ENCODE measurements around the gene ITGBL1.

Gene ITGBL1

DNA sequence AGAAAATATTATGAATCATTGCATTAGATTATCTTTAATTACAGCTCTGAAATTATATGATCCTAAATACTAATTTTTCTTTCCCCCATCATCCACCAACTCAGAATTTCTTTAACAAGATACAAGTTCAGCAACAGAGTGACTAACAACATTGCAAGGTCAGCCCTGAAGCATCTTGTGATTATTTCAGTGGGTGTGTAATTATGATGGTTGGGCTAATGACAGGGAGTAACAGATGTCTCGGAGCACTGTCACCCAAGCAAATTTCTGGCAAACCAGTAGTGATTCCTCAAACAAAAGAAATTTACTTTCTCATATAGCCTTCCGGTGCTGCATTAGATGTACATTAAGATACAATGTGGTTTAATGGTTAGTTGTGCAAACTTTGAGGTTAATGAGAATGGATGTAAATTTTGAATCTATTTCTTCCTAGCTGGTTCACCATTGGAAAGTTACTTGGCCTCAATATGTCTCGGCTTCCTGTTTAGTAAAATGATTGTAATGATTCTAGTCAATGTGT, 238.9 kb downstream of the ITGBL1 start:
- DNase-seq (ENCODE audit: low read depth in 3 of 3, low spot score in 1 of 3): no peak

DNA sequence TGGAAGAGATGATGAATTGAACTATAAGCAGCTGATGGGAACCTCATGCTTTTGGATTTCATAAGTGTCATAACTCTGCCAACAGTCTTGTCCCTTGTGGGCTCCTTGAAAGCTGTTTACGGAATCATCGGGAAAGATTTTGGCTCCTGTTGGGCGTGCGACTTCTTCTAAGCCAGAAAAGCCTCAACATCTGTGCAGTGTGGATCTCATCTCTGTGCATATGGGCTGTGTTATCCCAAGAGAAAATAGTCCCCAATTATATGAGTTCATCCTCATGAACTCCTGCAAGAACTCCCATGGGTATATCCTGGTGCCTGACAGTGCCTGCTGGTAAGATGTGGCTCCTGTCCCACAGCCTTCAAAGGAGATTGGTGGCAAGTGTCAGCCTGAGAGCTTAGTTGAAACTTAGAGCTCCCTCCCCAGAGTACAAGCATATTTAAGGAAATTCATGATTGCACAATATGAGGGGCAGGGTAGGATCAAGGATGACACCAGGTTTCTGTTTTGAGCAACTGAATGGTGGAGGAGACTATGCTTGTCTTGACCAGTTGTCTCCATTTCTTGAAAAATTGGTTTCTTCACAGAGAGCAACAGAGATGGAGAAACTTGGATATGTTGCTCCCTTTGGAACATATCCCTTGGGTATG, 243.5 kb downstream of the ITGBL1 start:
- DNase-seq (ENCODE audit: low read depth in 3 of 3, low spot score in 1 of 3): no peak

DNA sequence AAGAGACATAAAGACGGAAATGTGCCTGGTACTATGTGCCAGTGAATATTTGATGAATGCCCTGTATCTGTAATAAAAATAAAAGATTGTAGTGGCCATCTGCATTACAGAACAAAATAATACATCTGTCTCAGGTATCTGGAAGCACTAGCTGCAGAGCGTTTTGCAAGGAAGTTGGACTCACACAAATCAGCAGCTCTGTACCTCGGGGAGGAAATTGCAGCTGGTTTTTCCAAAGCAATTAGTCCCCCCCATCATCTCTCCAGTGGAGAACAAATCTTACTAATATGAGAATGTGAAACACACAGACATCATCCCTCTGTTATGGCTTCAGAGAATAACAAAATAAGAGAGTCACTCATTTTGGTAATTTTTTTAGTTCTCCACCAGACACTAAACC, 245.3 kb downstream of the ITGBL1 start:
- DNase-seq (ENCODE audit: low read depth in 3 of 3, low spot score in 1 of 3): no peak

DNA sequence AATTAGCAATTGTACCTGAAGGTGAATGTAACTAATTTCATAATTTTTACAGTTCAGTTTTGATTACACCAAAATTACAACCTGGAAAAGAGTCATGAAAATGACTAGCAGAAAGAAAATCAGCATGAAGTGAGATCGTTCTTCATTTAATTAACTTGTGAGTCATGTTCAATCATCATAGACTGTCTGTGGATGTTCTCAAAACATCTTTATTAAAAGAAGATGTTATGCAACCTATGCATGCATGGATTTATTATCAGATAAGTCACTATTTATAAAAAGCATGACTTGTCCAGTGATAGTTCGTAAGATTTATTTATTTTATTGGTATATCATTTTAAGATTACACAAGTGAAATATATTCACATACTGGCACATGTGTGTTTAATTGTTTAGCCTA, 245.9 kb downstream of the ITGBL1 start:
- no peak for DNase-seq (ENCODE audit: low read depth in 3 of 3, low spot score in 1 of 3)

DNA sequence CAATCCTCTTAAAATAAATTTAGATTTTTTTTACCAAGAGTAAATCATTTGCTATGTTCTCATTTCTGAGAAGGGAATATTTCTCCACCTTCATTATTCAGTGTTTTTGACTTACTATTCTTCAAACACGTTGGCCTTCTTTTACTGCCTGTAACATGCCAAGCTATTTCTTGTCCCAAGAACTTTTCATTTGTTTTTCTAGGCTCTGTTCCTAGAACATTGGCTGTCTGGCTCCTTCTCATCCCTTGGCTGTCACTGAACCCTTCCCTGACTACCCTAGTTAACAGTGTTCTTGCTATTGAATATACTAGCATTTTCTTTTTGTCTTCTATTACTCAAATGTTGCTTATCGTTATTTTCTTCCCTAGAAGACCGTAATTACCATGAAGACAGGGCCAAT, 248.1 kb downstream of the ITGBL1 start:
- no peak for DNase-seq (ENCODE audit: low read depth in 3 of 3, low spot score in 1 of 3)

DNA sequence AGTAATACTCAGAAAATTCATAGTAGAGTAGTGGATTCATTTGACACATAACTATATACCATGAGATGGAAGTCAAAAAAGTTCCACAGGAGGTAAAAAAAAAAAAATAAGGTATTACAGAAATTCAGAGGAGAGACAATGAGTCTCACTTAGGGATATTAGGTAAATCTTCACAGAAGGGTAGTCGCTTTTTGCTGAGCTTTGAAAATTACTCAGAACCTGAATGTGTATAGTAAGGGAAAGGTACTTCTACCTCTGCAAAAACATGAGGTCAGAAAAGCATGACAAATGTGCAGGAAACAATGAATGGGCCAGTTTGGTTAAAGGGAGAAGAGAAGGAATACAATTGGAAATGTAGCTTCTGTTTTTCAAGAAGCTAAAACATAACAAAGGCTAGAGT, 250.6 kb downstream of the ITGBL1 start:
- DNase-seq (ENCODE audit: low read depth in 3 of 3, low spot score in 1 of 3): no peak

DNA sequence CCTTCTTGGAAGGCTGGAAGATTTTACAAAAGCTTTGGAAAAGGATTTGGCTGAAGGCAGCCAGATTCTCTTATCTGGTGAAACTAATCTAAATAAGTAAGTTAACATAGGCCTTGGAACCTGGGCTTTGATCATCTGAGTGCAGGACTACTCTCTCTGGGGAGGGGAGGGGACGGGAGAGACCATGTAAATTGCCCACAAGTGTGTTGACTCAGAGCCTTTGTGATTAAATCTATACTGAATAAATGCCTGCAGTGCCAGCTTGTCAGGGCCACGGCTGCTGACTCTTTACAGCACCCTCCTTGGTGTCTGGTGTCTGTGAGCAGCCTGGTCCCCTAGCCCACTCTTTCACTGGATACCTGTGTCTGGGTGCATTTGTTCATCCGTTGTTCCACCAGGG, 251.4 kb downstream of the ITGBL1 start:
- DNase-seq (ENCODE audit: low read depth in 3 of 3, low spot score in 1 of 3): no peak

DNA sequence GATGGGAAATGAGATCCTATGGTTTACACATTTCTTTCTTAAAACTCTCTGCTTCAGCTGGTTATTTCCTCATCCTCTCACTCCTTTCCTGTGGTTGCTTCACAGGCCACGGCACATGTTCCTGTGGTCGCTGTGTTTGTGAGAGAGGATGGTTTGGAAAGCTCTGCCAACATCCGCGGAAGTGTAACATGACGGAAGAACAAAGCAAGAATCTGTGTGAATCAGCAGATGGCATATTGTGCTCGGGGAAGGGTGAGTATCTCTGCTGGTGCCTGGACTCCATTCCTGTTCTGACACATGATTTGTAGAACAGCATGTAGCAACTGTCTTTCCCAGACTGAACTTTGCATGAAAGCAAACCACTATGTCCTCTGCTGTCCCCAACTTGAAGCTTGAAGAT, 254.2 kb downstream of the ITGBL1 start:
- no peak for DNase-seq (ENCODE audit: low read depth in 3 of 3, low spot score in 1 of 3)

DNA sequence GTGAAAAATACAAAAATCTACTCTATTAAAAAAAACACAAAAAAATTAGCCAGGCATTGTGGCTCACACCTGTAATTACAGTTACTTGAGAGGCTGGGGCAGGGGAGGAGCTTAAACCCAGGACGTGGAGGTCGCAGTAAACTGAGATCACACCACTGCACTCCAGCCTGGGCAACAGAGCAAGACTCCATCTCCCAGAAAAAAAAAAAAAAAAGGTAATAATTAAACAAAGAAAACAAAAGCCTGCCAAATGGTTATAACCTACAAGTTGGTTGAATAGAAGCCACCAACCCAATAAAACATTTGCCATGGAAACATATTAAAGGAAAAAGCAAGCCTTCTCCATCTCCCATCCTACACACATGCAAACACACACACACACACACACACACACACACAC, 255.2 kb downstream of the ITGBL1 start:
- DNase-seq (ENCODE audit: low read depth in 3 of 3, low spot score in 1 of 3): no peak

DNA sequence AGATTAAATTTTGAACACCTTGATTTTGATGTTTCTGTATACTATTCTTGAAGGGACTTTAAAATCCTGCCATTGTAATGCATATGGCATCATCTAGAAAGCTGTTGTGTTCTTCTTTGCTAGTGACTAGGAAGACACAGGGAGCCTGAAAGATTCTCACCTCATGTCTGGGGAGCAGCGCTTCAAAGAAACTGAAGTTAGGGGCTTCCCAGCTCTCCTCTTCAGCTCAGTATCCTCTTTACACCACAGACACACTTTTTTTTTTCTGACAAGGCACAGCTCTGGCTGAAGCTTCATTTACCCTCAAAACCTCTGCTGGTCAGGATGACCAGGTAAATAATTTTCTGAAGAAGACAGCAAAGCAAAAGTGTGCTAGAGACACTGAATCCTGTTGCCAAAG, 255.6 kb downstream of the ITGBL1 start:
- DNase-seq (ENCODE audit: low read depth in 3 of 3, low spot score in 1 of 3): no peak

DNA sequence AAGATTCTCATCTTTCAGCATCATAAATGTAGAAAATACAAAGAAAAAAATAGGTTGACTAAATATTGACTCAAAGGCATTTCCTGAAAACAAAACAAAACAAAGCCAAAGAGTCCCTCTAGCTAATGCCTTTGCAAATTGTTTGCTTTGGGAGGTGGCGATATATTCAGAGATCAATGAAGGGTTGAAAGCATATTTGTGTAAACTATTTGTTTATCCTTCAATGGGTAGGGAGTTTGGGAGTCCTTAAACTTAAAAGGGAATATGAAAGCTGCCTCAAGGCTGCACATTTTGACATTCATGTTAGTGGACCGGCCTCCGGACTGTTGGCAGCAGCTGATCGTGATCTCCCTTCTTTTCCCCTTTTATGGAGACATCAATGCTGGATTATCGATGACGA, 257.5 kb downstream of the ITGBL1 start:
- no peak for DNase-seq (ENCODE audit: low read depth in 3 of 3, low spot score in 1 of 3)

DNA sequence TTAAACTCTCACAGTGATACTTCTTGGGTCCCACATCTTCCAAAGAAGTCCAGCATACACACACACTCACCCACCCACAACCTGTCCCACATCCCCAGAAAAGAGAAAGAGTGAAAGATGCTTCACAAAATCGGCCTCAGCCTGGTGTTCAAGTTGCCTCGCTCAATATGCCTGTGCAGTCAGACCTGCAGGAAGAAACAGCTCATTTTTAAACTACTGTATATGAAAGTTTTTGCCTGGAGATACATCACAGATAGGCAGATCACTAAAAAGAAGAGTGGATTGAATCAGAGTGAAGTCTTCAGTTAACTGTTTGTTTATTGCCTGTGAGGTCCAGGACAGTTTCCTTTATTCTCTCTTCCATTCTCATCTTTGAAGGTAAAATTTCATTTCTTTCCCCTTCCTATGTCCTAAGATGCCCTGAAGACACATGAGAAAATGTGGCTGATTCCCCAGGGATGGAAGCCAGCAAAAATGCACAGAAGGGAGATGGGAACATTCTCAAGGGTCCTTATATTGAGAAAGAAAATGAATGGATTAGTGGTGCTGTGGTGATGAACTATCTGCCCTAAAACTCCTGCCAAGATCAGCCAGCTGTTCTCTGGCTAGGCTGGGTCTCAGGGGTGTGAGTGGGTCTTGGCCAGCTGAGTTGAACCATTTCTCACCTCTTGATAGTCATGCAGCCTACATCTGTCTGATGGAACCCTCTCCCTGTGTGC, 259.0 kb downstream of the ITGBL1 start:
- no peak for DNase-seq (ENCODE audit: low read depth in 3 of 3, low spot score in 1 of 3)

DNA sequence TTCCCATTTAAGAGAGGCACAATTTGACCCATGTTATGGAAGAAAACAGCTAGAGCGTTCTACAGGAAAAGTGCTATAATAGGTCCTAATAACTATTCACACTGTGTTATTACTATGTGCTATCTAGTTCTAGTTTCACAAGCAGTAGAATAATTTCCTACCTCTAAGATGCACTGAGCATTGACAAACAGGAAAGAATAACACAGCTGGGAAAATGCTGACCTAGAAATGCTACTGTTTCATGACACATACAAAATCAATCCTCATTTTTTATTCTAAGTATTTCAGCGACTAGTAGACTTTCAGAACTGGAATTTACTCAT, 259.5 kb downstream of the ITGBL1 start:
- DNase-seq (ENCODE audit: low read depth in 3 of 3, low spot score in 1 of 3): no peak

DNA sequence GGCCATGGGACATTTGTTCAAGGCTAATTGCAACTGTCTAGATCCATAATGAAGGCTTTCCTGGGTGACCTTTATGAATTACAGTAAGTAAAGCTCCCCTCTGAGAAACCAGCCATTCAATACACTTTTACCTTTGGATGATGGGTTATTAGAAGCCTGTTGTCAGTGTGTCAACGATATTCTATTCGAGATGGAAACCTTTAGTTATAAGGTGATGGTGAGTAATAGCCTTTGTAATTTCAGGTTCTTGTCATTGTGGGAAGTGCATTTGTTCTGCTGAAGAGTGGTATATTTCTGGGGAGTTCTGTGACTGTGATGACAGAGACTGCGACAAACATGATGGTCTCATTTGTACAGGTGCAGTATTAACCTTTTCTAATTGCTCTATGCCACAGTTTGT, 261.7 kb downstream of the ITGBL1 start:
- no peak for DNase-seq (ENCODE audit: low read depth in 3 of 3, low spot score in 1 of 3)

DNA sequence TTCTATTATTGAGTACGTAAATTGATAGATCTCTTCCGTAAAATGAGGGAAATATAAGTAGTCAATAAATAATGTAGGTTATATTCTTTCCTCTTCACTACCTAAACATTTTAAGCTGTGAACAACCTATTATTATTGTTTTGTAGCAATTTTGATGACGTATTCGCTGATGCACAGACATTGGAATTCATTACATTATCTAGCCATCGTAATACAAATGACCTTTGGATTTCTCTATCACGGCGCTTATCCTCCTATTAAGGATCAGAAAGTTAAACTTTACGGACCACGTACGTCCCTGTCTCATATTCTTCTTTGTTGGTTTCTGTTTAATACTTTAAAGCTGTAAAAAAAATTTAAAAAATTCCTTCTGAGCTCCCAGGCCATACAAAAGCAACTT, 264.9 kb downstream of the ITGBL1 start:
- DNase-seq (ENCODE audit: low read depth in 3 of 3, low spot score in 1 of 3): no peak

DNA sequence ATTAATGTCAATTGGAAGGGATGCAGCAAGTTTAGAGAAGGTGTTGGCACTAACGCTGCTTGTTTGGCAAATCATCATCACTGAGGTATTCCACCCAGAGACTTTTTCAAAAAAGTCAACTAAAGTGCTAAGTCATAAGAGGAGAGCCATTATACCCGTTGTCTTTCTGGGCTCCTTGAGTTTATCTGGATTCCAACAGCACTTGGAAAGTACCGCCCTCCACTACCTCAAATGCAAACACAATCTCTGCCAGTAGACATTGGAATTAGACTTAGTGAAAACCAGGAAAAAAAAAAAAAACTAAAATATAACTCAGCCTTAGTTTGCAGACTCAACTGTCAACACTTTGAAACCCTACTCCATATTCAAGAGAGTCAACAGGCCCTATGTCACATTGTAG, 266.0 kb downstream of the ITGBL1 start:
- no peak for DNase-seq (ENCODE audit: low read depth in 3 of 3, low spot score in 1 of 3)

DNA sequence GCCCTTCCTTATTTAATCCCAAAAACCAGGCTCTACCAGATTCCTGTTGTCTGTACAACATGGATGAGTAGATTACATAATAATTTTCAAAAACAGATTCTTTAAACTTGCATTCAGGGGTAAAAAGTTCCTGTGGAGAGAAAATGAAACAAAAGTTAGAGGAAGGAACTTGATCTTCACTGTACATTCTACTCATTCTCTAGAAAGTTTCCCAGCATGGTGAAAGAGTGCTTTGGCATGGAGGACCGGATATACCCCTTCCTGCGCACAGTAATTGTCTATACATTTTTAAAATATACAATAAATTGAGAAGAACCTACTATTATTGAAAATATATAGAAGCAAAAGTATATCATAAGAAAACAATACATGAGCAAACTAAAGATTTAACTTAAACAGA, 274.2 kb downstream of the ITGBL1 start:
- no peak for DNase-seq (ENCODE audit: low read depth in 3 of 3, low spot score in 1 of 3)

DNA sequence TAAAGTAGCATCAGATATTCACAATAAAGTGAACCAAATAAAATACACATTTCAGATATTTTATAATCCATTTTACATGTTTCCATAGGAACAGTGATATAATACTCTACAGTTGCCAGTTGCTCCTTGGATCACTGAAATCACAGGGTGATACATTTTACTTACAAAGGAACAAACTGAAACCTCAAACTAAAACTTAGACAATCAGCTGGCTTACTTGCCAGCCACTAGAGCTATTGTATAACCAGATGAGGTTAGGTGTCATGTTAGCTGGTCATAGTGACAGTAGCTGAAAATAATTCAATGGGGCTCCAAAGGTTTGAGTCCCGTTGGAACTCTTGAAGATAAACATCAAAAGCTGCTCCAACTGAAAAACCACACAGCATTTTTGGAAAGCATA, 274.6 kb downstream of the ITGBL1 start:
- no peak for DNase-seq (ENCODE audit: low read depth in 3 of 3, low spot score in 1 of 3)

DNA sequence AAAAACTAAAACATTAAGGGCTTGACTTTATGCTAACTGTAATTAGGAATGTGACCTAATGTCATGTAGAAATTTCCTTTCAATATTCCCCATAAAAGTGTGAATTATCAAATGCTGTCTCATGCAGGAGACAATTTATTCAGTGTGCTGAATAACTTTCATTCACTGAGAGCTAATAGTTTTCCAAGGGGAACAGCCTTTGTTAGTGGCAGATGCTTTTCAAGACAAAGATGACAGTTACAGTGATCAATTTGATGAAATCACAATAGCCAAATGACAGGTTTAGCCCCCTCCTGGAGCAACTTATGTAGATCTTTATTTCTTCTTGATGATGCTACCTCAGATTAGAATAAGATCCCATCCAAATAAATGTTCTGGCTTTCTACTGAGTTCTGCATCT, 275.5 kb downstream of the ITGBL1 start:
- DNase-seq (ENCODE audit: low read depth in 3 of 3, low spot score in 1 of 3): no peak

DNA sequence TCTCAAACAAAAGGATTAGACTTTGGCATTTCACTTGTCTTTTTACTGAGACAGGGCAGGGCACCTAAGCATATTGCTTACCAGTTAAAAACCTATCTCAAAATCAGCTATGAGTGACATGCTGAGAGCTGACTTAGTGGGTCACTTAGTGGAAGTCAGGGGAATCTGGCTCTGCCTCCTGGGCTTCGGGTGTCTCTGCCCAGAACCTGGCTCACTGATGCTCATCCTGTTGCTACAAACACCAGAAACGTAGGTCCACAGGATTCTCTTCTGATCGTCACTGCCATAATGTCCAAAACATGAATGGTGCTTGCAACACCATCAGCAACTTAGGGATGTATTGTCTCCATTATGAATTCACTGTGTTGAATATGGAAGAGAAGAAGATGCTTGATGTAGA, 276.1 kb downstream of the ITGBL1 start:
- no peak for DNase-seq (ENCODE audit: low read depth in 3 of 3, low spot score in 1 of 3)

DNA sequence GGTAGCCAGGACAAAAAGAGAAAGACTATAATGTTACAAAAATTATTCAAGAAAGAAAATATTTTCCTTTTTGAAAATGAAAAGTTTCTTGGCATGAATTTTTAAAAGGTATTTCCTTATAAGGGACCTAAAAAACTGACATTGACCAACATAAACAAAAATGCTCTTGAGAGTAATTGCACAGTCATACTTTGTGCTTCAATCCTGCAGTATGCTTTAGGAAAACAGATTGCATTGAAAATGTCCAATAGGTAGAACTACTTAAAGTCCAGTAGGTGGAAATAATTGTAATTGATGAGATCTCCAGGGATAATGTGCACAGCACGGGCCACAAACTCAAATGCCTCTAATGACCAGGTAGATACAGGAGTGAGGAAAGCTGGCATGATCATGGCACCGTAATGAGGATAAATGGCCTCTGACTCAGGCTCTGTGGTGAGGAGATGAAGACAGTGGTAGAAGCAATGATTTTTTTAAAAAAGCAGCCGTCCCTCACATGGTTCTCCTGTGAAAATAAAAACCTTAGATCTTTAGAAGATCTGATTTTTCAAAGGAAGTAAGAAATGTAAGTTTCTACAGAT, 278.0 kb downstream of the ITGBL1 start:
- DNase-seq (ENCODE audit: low read depth in 3 of 3, low spot score in 1 of 3): no peak

DNA sequence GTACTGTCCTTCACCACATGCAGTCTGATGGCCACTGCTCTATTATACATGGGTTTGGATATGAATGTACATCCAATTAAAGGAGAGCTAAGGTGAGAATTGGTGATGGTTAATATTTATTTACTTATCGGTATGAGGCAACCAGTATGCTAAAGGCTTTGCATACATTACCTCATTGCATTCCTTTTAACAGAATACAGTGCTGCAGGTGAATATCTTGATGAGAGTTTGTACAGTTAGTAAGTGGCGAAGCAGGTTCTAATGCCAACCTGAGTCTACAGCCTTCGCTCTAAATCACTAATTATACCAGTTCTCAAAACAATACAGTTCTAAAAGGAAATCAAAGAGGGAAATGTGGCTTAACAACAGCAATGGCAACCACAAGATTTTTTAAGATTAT, 284.1 kb downstream of the ITGBL1 start:
- DNase-seq (ENCODE audit: low read depth in 3 of 3, low spot score in 1 of 3): no peak

DNA sequence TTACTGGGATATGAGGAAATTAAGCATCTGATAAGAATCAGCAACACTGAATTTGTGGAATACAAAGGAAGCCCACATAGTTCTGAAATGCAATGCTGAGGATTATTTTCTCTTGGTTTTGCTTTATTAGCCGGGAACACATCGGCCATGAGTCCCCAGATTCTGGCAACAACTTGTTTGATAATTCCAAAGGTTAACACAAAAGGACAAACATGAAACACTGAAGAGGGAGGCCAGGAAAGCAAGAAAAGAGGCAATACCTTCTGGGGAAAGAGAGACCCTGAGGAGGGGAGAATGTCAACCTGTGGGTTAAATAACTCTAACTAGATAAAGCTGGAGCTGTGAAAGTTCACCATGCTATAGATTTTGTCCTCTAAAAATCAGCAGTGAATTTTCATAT, 285.9 kb downstream of the ITGBL1 start:
- DNase-seq (ENCODE audit: low read depth in 3 of 3, low spot score in 1 of 3): no peak
